IPS-NIHi11 (cell line): Measurements from ENCODE around the gene IGF1.

Source experiments
- DNase-seq: peaks from one replicate; pipeline ENCODE4 v3.0.0; 2012; ENCODE audit warnings: mixed read lengths, low spot score

Gene IGF1

GRCh38 chr12:102426599-102427542 is 53.5 kb downstream of the IGF1 start:
- DNase-seq, result no peak

- no peak for DNase-seq
Measured at GRCh38 chr12:102425109-102426039, 55.0 kb downstream of the IGF1 start.

GRCh38 chr12:102423462-102423861 is 56.9 kb downstream of the IGF1 start:
- DNase-seq, result no peak

GRCh38 chr12:102421802-102422583 is 58.4 kb downstream of the IGF1 start:
- no peak for DNase-seq

- no peak for DNase-seq
Measured at GRCh38 chr12:102419094-102419764, 61.1 kb downstream of the IGF1 start.

GRCh38 chr12:102417055-102417454 is 63.3 kb downstream of the IGF1 start:
- no peak for DNase-seq

GRCh38 chr12:102415515-102415914 is 64.8 kb downstream of the IGF1 start:
- no peak for DNase-seq

GRCh38 chr12:102413396-102413795 is 67.0 kb downstream of the IGF1 start:
- no peak for DNase-seq

- no peak for DNase-seq
Measured at GRCh38 chr12:102410511-102410910, 69.9 kb downstream of the IGF1 start.

GRCh38 chr12:102408487-102409297 is 71.7 kb downstream of the IGF1 start:
- no peak for DNase-seq

- no peak for DNase-seq
Measured at GRCh38 chr12:102407776-102408486, 72.4 kb downstream of the IGF1 start.

- no peak for DNase-seq
Measured at GRCh38 chr12:102406033-102406584, 74.3 kb downstream of the IGF1 start.

GRCh38 chr12:102401087-102401486 is 79.3 kb downstream of the IGF1 start:
- no peak for DNase-seq

GRCh38 chr12:102399653-102400052 is 80.7 kb downstream of the IGF1 start:
- no peak for DNase-seq

GRCh38 chr12:102396276-102396675 is 84.1 kb downstream of the IGF1 start:
- DNase-seq, result no peak

- DNase-seq, result no peak
Measured at GRCh38 chr12:102394200-102394599, 86.2 kb downstream of the IGF1 start.

- no peak for DNase-seq
Measured at GRCh38 chr12:102390068-102390467, 90.3 kb downstream of the IGF1 start.

- no peak for DNase-seq
Measured at GRCh38 chr12:102388469-102388868, 91.9 kb downstream of the IGF1 start.

- no peak for DNase-seq
Measured at GRCh38 chr12:102385343-102385742, 95.0 kb downstream of the IGF1 start.
